Measurements from ENCODE around the gene NUTF2.

GRCh38 chr16:67841198-67841815 is 5.4 kb upstream of the NUTF2 start:
- TF ChIP-seq EGR1 (IDR thresholded peaks at IDR 0.05; ENCODE audit: low read depth), result no peak
- no peak for TF ChIP-seq CTCF (IDR thresholded peaks at IDR 0.05 in 2 of 3, conservative IDR thresholded peaks at IDR 0.05 in 1 of 3; ENCODE audit: borderline replicate concordance in 1 of 3, insufficient read depth in 1 of 3, low read depth in 2 of 3, low read length in 2 of 3)
- TF ChIP-seq YY1 (IDR thresholded peaks at IDR 0.05; ENCODE audit: extremely low read depth, insufficient replicate concordance, low read depth, low read length), result no peak
- TF ChIP-seq POLR2AphosphoS5 (IDR thresholded peaks at IDR 0.05; ENCODE audit: low read depth, low read length), result no peak
- TF ChIP-seq ZNF274 (IDR thresholded peaks at IDR 0.05; ENCODE audit: low read depth, low read length), result no peak
- no peak for TF ChIP-seq ZBTB33 (IDR thresholded peaks at IDR 0.05; ENCODE audit: extremely low read depth, insufficient replicate concordance, low read length)
- TF ChIP-seq EZH2 (IDR thresholded peaks at IDR 0.05), result no peak
